Measurements from ENCODE around the gene ASB2. TPM values are rescaled to one million over a fixed set of nuclear protein-coding genes. Genes with fewer than 3 reads are reported as not detected.

Gene ASB2
- total RNA-seq, 1 donor from 2014 or later: 24.1 TPM

- TF ChIP-seq CTCF (IDR thresholded peaks at IDR 0.05) (no peak), POLR2A (IDR thresholded peaks at IDR 0.05) (no peak), POLR2AphosphoS5 (IDR thresholded peaks at IDR 0.05; ENCODE audit: insufficient read depth in 1 of 2, low read depth in 1 of 2) (no peak)
- DNase-seq (ENCODE audit: extremely low spot score in 2 of 2): no peak
- no peak overlapping the region for H3K4me3 ChIP-seq
- no peaks in the 10 kb centered on the region for H3K9me3 ChIP-seq
- peaks cover 20% of the 10 kb centered on the region for H3K4me1 ChIP-seq
- H3K36me3 ChIP-seq: no peaks in the 10 kb centered on the region
- intact Hi-C loops (cut with DNase I): no loop called here
- H3K27ac ChIP-seq: peak overlapping the region; percentile 69
- no peaks in the 10 kb centered on the region for H3K27me3 ChIP-seq
Measured at GRCh38 chr14:93981316-93982229, 5.2 kb upstream of the ASB2 start.

- H3K36me3 ChIP-seq: no peaks in the 10 kb centered on the region
- intact Hi-C loops (cut with DNase I): no loop called here
- peaks cover 20% of the 10 kb centered on the region for H3K4me1 ChIP-seq
- H3K4me3 ChIP-seq: no peak overlapping the region
- peak overlapping the region; percentile 69 for H3K27ac ChIP-seq
- TF ChIP-seq POLR2AphosphoS5 (IDR thresholded peaks at IDR 0.05; ENCODE audit: insufficient read depth in 1 of 2, low read depth in 1 of 2) (peak in 1 of 2 donors; percentile 43), POLR2A (IDR thresholded peaks at IDR 0.05) (no peak)
- H3K27me3 ChIP-seq: no peaks in the 10 kb centered on the region
- no peak for DNase-seq (ENCODE audit: extremely low spot score in 2 of 2)
- H3K9me3 ChIP-seq: no peaks in the 10 kb centered on the region
Measured at GRCh38 chr14:93980456-93981201, 4.3 kb upstream of the ASB2 start.

GRCh38 chr14:93978735-93979134 lies 2.4 kb upstream of the ASB2 start:
- peaks cover 11% of the 10 kb centered on the region for H3K4me1 ChIP-seq
- intact Hi-C loops (cut with DNase I): no loop called here
- H3K4me3 ChIP-seq: no peak overlapping the region
- H3K27ac ChIP-seq: no peak overlapping the region
- TF ChIP-seq POLR2A (IDR thresholded peaks at IDR 0.05) (no peak), POLR2AphosphoS5 (IDR thresholded peaks at IDR 0.05; ENCODE audit: insufficient read depth in 1 of 2, low read depth in 1 of 2) (no peak), CTCF (IDR thresholded peaks at IDR 0.05) (no peak)
- no peaks in the 10 kb centered on the region for H3K27me3 ChIP-seq
- no peaks in the 10 kb centered on the region for H3K9me3 ChIP-seq
- no peaks in the 10 kb centered on the region for H3K36me3 ChIP-seq
- DNase-seq (ENCODE audit: extremely low spot score in 2 of 2): no peak

GRCh38 chr14:93977790-93978581 lies 1.6 kb upstream of the ASB2 start:
- H3K27me3 ChIP-seq: no peaks in the 10 kb centered on the region
- intact Hi-C loops (cut with DNase I): no loop called here
- no peak overlapping the region for H3K4me3 ChIP-seq
- TF ChIP-seq CTCF (IDR thresholded peaks at IDR 0.05) (no peak), POLR2A (IDR thresholded peaks at IDR 0.05) (no peak), POLR2AphosphoS5 (IDR thresholded peaks at IDR 0.05; ENCODE audit: insufficient read depth in 1 of 2, low read depth in 1 of 2) (no peak)
- no peak for DNase-seq (ENCODE audit: extremely low spot score in 2 of 2)
- no peaks in the 10 kb centered on the region for H3K36me3 ChIP-seq
- no peaks in the 10 kb centered on the region for H3K9me3 ChIP-seq
- H3K4me1 ChIP-seq: peaks cover 11% of the 10 kb centered on the region
- H3K27ac ChIP-seq: peak overlapping the region; percentile 69

GRCh38 chr14:93977171-93977570 lies 801 bp upstream of the ASB2 start:
- no peaks in the 10 kb centered on the region for H3K27me3 ChIP-seq
- peak overlapping the region; percentile 69 for H3K27ac ChIP-seq
- no peak overlapping the region for H3K4me3 ChIP-seq
- intact Hi-C loops (cut with DNase I): no loop called here
- H3K36me3 ChIP-seq: no peaks in the 10 kb centered on the region
- no peak for TF ChIP-seq CTCF (IDR thresholded peaks at IDR 0.05)
- TF ChIP-seq POLR2AphosphoS5 (IDR thresholded peaks at IDR 0.05; ENCODE audit: insufficient read depth in 1 of 2, low read depth in 1 of 2): no peak
- TF ChIP-seq POLR2A (IDR thresholded peaks at IDR 0.05): no peak
- H3K4me1 ChIP-seq: peaks cover 11% of the 10 kb centered on the region
- no peaks in the 10 kb centered on the region for H3K9me3 ChIP-seq
- no peak for DNase-seq (ENCODE audit: extremely low spot score in 2 of 2)
